Smooth muscle cell (in vitro differentiated cells): ENCODE data around the gene TBCC. TPM values are rescaled to one million over a fixed set of nuclear protein-coding genes. Genes with fewer than 3 reads are reported as not detected.

Experiments used
- DNase-seq: peaks from one replicate; lab custom pipeline; 2025; ENCODE audit not compliant: unreplicated experiment; lab: John Stamatoyannopoulos, UW
- H2AFZ ChIP-seq: fragments of 200-600 bp; sonication (generic); 2 replicates; pipeline ENCODE4 v1.6.0; 2016; ENCODE audit warnings: antibody characterized with exemption, low read depth, mild to moderate bottlenecking
- H3F3A ChIP-seq: fragments of 200-600 bp; sonication (generic); 2 replicates; pipeline ENCODE4 v1.6.0; 2017; ENCODE audit warnings: antibody characterized with exemption, low read depth
- H3K27ac ChIP-seq: fragments of 200-600 bp; sonication (generic); 2 replicates; pipeline ENCODE4 v1.5.1; 2016; ENCODE audit warnings: low read depth, mild to moderate bottlenecking
- H3K27me3 ChIP-seq: fragments of 200-600 bp; sonication (generic); 2 replicates; pipeline ENCODE4 v1.6.1; 2016; ENCODE audit warnings: low read depth, mild to moderate bottlenecking
- H3K36me3 ChIP-seq: fragments of 200-600 bp; sonication (generic); 2 replicates; pipeline ENCODE4 v1.5.1; 2016; ENCODE audit warnings: low read depth
- H3K4me1 ChIP-seq: fragments of 200-600 bp; sonication (generic); 2 replicates; pipeline ENCODE4 v1.5.1; 2016; ENCODE audit warnings: low read depth
- H3K4me2 ChIP-seq: fragments of 200-600 bp; sonication (generic); 2 replicates; pipeline ENCODE4 v1.6.0; 2016; ENCODE audit warnings: mild to moderate bottlenecking
- H3K4me3 ChIP-seq: fragments of 200-600 bp; sonication (generic); 2 replicates; pipeline ENCODE4 v1.5.1; 2016; ENCODE audit warnings: mild to moderate bottlenecking
- H3K79me2 ChIP-seq: fragments of 200-600 bp; sonication (generic); 2 replicates; pipeline ENCODE4 v1.6.0; 2016; ENCODE audit warnings: low read depth, mild to moderate bottlenecking
- H3K9ac ChIP-seq: fragments of 200-600 bp; sonication (generic); 2 replicates; pipeline ENCODE4 v1.6.0; 2016; ENCODE audit warnings: low read depth
- H3K9me3 ChIP-seq: fragments of 200-600 bp; sonication (generic); replicated peaks from 2 replicates; pipeline ENCODE4 v1.5.1; 2016; ENCODE audit warnings: low read depth
- H4K20me1 ChIP-seq: fragments of 200-600 bp; sonication (generic); 2 replicates; pipeline ENCODE4 v1.6.0; 2016; ENCODE audit warnings: low read depth
- CTCF ChIP-seq: fragments of 200-600 bp; sonication (generic); IDR thresholded peaks from 2 replicates; pipeline ENCODE4 v1.5.1; 2017; ENCODE audit warnings: borderline replicate concordance, mild to moderate bottlenecking, antibody characterized with exemption; ENCODE audit not compliant: insufficient read depth, poor library complexity, severe bottlenecking
- WGBS: methylation state at CpG from one replicate; pipeline ENCODE4 v1.1.7; 2016; ENCODE audit warnings: low lambda C conversion rate; 5-methylcytosine and 5-hydroxymethylcytosine counted together
- polyA plus RNA-seq: library from polyadenylated mRNA; unstranded; fragments of >200 nt; fragmentation: Nextera tagmentation; extraction: Ambion mirVana; gene quantifications from 2 replicates; pipeline ENCODE4 v1.2.1, GENCODE V29; 2016
- total RNA-seq: library from RNA; depleted of rRNA; stranded (reverse); fragments of >200 nt; gene quantifications from 2 replicates; pipeline ENCODE4 v1.2.3, GENCODE V29; 2014

TBCC gene
- total and polyA plus RNA-seq, 2 experiments from 2014 or later = 30.1 to 31.8 TPM

GRCh38 chr6:42726026-42726425 lies 19.9 kb downstream of the TBCC start:
- H3K27ac ChIP-seq = no peak overlapping the region
- TF ChIP-seq CTCF = no peak

GRCh38 chr6:42724825-42725224 lies 21.1 kb downstream of the TBCC start:
- no peak overlapping the region for H3K9ac ChIP-seq

More at GRCh38 chr6:42726026-42726425, 19.9 kb downstream of the TBCC start:
- DNase-seq = no peak
- Histone ChIP-seq H3K36me3 (no peaks in the 10 kb centered on the region), H3K4me3 (no peak overlapping the region), H2AFZ (no peak overlapping the region), H3K79me2 (no peaks in the 10 kb centered on the region), H3K9me3 (no peaks in the 10 kb centered on the region), H3K9ac (no peak overlapping the region), H3K4me2 (peak overlapping the region; percentile 46), H4K20me1 (no peaks in the 10 kb centered on the region), H3F3A (no peaks in the 10 kb centered on the region), H3K4me1 (no peaks in the 10 kb centered on the region), H3K27me3 (no peaks in the 10 kb centered on the region)

GRCh38 chr6:42722497-42722896 lies 23.4 kb downstream of the TBCC start, which contains the start of gene PRPH2:
Gene PRPH2, minus strand, starts transcription at chr6:42722597. Its CDS starts 263 bp downstream, at chr6:42722334.
- no peak for TF ChIP-seq CTCF
- no peak within 1 kb of the TSS for H3K27ac ChIP-seq
- H3K27me3 ChIP-seq = peaks cover 5% of the 10 kb centered on the region
- H3F3A ChIP-seq = no peaks in the 10 kb centered on the region
- 88% methylated on average over 6 of the region's 6 CpGs for WGBS
- H3K4me2 ChIP-seq = no peak within 1 kb of the TSS
- no peaks in the 10 kb centered on the region for H4K20me1 ChIP-seq
- no peaks in the 10 kb centered on the region for H3K9me3 ChIP-seq
- DNase-seq = no peak
- no peaks in the 10 kb centered on the region for H3K79me2 ChIP-seq
- H3K4me3 ChIP-seq = no peak within 1 kb of the TSS
- no peak within 1 kb of the TSS for H2AFZ ChIP-seq
- H3K9ac ChIP-seq = no peak within 1 kb of the TSS
- no peaks in the 10 kb centered on the region for H3K4me1 ChIP-seq
- no peaks in the 10 kb centered on the region for H3K36me3 ChIP-seq

More at GRCh38 chr6:42724825-42725224, 21.1 kb downstream of the TBCC start:
- no peaks in the 10 kb centered on the region for H3F3A ChIP-seq
- no peaks in the 10 kb centered on the region for H3K9me3 ChIP-seq
- H3K4me1 ChIP-seq = no peaks in the 10 kb centered on the region
- H3K79me2 ChIP-seq = no peaks in the 10 kb centered on the region
- TF ChIP-seq CTCF = no peak
- H3K36me3 ChIP-seq = no peaks in the 10 kb centered on the region
- no peaks in the 10 kb centered on the region for H4K20me1 ChIP-seq
- peaks cover 5% of the 10 kb centered on the region for H3K27me3 ChIP-seq
- no peak overlapping the region for H3K4me2 ChIP-seq
- H3K27ac ChIP-seq = no peak overlapping the region
- no peak overlapping the region for H2AFZ ChIP-seq
- no peak overlapping the region for H3K4me3 ChIP-seq
- no peak for DNase-seq

GRCh38 chr6:42720739-42721138 lies 25.2 kb downstream of the TBCC start:
- Histone ChIP-seq H3K4me3 (no peak overlapping the region), H4K20me1 (no peaks in the 10 kb centered on the region), H3K36me3 (no peaks in the 10 kb centered on the region), H2AFZ (no peak overlapping the region), H3K27ac (no peak overlapping the region), H3F3A (no peaks in the 10 kb centered on the region), H3K79me2 (no peaks in the 10 kb centered on the region), H3K27me3 (peaks cover 5% of the 10 kb centered on the region), H3K9me3 (no peaks in the 10 kb centered on the region), H3K4me2 (no peak overlapping the region), H3K4me1 (no peaks in the 10 kb centered on the region), H3K9ac (no peak overlapping the region)
- TF ChIP-seq CTCF = no peak
- 74% methylated on average over 8 of the region's 8 CpGs for WGBS
- DNase-seq = no peak
